HG03565 (cell line): ENCODE results near the gene EDAR.

Experiments used
- ATAC-seq: cut with Tn5 transposase; IDR thresholded peaks from one replicate; pipeline ENCODE4 v1.9.1; 2021; ENCODE audit warnings: mild to moderate bottlenecking, moderate library complexity; ENCODE audit not compliant: unreplicated experiment

The EDAR gene

DNA sequence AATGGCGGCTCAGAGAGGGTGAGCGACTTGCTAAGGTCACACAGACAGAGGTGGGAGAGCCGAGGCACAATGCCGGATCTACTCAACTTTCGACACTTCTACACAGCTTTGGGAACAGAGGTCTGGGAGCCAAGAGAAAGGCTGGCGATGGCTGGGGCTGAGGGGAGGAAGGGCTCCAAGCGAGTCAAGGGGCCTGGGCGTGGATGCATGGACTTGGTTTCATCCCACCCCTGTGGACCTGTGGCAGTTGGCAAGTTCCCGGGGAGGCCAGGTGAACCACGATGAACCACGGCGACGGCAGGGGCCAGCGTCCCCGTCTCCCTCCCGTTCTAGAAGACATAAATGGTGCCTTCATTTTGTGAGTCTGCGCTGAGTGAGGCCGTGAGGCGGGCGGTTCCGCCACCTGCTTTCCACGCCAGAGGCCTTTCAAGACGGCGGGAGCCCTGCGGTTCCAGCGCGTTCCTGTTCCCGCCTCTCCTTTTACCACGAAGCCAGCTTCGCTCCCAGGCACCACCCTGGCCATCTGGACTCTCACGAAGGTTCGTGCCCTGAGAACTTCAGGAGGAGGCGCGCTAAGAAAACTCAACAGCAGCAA is 46.7 kb downstream of the EDAR start:
- ATAC-seq = no peak

GRCh38 chr2:108941767-108942166 is 47.3 kb downstream of the EDAR start:
- no peak for ATAC-seq

- ATAC-seq = no peak
Measured at GRCh38 chr2:108941161-108941665, 47.8 kb downstream of the EDAR start.

DNA sequence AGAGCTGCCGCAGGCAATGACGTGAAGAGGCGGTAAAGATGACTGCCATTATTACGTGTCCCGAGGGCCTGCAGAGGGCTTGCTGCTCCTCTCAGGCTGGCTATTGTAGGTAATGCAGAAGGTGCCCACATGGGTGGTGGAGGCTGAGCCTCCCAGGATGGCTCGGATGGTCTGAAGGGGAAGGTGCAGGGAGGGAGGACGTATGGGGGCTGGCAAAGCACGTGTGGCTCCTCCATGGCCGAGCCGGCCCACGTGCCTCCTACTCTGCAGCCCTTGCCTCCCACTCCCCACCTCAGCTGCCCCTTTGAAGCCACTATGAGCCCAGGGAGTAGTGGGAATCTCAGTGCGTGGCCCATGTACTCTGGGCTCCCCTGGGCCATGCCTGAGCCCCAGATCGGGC is 48.9 kb downstream of the EDAR start:
- ATAC-seq = no peak

DNA sequence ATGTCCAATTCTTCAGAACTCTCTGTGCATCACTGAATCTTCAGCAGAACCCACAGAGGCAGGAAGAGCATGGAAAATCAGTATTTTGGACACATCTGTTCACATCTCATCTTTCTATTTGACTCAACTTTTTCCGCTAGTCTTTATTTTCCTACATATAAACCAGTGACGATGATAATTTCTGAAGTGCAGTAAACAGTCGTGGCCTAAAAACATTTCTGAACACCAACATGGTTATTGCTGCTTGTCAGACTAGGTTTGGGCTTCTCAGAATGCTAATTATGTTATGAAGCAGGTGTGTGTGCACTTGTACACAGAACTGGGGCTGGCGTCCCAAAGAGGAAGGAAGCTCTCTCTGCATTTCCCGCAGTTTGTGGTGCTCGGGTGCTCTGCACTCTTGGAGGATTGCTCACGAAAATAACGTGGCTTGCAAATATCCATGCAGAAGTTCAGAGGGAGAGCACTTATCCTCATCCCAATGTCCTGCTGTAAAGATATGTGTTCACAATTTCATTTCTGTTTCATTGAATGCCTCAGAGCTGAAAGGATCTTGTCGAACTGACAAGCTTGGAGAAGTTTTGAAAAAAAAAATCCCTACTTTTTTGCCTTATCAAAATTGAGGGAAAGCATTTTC is 50.8 kb downstream of the EDAR start:
- ATAC-seq = no peak

- ATAC-seq = no peak
Measured at GRCh38 chr2:108937367-108938017, 51.5 kb downstream of the EDAR start.

DNA sequence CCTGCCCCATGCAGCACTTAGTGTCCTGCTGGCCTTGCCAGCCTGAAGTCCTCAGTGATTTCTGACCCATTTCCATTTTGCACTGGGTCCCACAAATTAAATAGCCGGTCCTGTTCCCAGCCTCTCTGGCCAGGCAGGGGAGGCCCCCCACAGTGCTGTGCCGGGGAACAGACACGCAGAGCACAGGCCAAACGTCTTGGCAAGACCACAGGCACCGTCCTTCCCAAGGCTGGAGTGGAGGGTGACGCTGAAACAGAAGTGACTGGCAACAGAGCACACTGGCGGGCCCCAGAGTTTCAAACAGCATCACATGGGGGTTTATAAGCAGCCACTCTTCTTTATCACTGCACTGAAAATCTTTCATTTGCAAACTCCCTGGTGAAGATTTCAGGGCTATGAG is 52.2 kb downstream of the EDAR start:
- no peak for ATAC-seq

- no peak for ATAC-seq
Measured at GRCh38 chr2:108936076-108936864, 52.8 kb downstream of the EDAR start.

- no peak for ATAC-seq
Measured at GRCh38 chr2:108935271-108935741, 53.7 kb downstream of the EDAR start.

GRCh38 chr2:108934583-108935245 is 54.3 kb downstream of the EDAR start:
- ATAC-seq = no peak

DNA sequence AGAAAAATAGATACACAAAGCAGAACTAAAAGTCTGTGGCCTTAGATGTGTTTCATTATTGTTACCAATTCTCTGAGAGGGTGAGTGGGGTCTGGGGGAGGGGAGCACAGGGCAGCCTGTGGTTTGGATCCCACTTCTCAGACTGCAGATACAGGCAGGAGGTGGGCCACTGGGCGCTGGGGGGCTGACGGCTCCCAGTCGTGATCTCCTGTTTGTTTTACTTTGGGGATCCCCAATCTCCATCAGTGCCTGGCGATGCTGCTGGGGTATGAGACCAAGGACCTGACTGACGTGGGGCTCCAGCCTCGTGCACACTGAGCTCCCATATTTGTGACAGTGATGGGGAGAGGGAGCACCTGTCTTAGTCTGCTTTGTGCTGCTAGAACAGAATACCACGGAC is 54.9 kb downstream of the EDAR start:
- no peak for ATAC-seq

DNA sequence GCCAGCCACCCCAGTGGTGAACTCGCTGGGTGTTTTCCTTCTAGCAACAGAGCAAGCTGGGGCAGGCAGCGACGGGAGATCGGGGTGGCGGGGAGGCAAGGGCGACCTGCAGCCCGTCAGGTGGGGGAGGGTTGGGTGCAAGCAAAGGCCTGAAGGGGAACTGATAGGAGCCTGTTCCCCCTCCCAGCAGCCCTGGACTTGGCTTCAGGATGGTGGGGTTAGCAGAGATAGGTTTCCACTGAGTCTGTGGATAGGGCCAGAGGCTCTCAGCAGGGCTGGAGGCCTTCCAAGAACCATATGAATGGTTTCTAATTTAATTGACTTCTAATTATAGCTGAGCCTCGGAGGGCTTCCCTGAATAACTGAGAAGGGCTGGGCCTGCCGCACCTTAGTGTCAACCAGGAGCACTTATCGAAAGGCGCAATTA is 55.3 kb downstream of the EDAR start:
- ATAC-seq = no peak

DNA sequence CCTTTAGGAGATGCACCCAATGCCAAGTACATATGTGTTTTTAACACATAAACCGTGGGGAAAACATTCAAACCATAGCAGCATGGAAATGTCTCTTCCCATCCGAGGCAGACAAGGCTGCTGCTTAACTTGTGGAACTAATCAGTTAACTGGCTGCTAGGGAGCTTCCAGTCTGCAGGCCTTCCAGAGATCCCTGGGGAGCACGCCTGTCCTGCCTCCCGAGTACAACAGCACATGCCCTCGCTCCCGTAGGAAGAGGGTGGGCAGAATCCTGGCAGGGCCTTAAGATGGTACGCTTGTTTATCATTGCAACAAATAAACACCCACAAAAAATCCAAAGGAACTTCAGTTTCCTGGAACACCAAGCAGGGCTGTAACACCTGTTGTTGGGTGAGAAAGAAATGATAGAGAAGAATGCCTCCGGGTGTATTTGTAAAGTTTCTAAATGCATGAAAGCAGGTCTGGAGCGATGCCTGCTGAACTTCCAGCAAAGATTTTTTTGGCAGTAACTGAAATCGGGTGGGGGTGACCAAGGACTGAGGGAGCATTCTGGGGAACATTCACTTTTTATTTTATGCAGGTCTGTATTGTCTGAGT is 56.2 kb downstream of the EDAR start:
- no peak for ATAC-seq

DNA sequence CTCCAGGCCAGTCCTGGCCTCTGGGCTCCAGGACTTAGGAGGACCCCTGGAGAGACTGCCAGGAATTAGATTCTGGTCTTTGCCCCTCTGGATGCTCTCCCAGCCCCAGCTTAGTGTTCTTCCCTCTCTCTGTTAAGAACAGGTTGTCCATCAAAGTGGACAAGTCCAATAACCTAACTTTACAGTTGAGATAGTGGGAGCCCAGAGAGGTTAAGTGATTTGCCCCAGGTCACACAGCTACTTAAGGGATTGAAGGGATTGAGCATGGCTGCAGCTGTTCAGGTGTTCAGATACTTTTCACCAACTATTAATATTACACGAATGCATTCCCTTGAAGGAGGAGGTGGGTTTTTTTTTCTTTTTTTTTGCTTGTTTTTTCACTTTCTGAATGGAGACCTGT is 57.6 kb downstream of the EDAR start:
- no peak for ATAC-seq

GRCh38 chr2:108929807-108930425 is 59.1 kb downstream of the EDAR start:
- no peak for ATAC-seq

DNA sequence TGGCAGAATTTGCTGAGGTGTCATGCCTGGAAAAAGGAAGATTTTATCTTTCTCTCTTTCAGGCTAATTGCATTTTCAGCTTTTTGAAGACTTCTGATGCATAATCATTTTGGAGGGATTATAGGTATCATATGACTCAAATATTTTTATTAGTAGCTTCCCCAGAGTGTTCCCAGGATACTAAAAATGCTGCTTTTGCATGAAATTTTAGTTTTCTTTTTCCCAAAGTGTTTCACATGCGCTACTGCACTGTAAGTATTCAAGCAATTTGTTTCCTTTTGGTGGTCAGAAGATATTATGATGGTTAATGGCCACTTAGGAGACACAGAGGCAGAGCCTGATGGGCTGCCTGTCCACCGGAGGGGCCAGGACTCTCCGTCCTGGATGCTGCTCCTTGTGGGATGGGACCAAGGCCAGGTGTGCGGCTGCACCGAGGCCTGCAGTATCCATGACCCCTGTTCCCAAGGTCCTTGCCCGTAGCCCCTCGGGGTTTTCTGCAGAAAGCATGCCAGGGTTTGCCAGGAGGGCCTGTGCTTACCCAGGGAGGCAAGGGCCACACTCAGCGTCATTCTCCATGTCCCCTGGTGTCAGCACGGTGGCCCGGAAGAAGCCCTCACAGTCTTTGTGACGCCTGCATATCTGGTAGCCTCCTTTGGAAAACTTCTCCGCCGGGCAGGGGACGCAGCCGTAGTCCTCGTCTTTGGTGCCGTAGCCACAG is 60.2 kb downstream of the EDAR start:
- no peak for ATAC-seq

DNA sequence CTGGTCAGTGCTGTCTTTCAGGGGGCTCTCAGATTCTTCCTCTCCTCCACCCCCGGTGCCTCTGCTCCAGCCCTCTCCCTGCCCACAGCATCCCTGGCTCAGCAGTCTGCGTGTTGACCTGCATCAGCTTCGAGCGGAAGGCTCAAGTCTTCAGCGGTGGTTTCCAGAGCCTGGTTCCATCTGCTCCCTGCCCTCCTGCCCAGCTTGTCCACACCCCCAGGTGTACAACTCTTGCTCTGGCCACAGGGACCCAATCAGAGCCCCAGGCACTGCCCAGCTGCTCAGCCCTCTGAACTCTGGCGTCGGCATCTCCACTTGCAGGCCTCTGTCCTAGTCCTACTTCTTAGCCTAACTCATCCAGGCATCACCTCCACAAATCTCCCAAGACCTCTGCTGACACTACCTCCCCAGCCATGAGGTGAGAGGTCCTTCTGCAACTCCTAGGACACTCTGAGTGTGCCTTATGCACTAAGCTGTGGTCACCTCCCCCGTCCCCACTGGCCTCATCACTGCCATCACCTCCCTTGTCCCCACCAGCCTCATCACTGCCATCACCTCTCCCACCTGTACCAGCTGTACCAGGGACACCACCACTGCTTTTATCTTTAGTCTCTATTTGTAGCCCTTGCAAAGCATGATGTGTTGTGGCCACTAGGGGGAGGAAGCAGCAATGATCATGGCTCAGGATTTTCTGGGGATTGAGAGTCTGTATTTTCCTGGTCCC is 60.9 kb downstream of the EDAR start:
- no peak for ATAC-seq

- ATAC-seq = no peak
Measured at GRCh38 chr2:108927405-108927804, 61.6 kb downstream of the EDAR start.
